ENCODE results near the gene CALHM2. TPM values are rescaled to one million over a fixed set of nuclear protein-coding genes. Genes with fewer than 3 reads are reported as not detected.

CALHM2 gene, protein sequence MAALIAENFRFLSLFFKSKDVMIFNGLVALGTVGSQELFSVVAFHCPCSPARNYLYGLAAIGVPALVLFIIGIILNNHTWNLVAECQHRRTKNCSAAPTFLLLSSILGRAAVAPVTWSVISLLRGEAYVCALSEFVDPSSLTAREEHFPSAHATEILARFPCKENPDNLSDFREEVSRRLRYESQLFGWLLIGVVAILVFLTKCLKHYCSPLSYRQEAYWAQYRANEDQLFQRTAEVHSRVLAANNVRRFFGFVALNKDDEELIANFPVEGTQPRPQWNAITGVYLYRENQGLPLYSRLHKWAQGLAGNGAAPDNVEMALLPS
- total RNA-seq (2022; extraction: Qiagen RNA extraction; ENCODE audit: low read depth): 4.2 to 6.0 TPM (median 5.7 TPM) in 5 replicates

DNA sequence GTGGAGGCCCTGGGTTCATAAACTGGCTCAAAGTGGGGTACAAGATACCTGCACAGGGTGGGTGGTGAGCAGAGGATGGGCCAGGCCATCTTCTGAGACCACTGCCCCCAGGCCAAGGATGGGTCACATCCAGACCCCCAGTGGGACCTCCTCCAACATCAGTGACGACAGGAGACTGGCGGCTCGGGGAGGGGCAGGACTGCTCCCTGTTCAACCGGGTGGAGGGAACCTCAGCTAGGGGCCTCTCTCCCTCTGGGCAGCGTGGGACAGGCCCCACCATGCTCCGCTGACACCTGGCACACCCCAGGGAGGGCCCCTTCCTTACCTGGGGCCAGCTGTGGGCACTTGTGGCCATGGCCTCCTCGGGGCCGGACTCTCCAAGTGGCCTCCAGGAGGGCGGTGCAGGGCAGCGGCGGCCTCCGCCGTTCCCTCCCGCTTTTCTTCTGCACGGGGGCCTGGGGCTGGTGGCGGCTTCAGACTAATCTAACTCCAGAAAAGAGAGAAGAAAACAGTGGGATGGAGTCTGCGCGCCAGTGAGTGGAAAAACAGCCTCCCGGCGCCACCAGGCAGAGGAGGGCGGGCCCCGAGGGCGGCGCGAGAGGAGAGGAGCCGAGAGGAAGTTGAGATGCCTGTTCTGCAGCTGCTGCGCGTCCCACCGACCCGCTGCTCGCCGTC is at the start of gene CALHM2:
CALHM2 (minus strand) TSS at position 540 of the 675 bp plus-strand sequence. CDS start 2,429 bp downstream, outside the sequence.

DNA sequence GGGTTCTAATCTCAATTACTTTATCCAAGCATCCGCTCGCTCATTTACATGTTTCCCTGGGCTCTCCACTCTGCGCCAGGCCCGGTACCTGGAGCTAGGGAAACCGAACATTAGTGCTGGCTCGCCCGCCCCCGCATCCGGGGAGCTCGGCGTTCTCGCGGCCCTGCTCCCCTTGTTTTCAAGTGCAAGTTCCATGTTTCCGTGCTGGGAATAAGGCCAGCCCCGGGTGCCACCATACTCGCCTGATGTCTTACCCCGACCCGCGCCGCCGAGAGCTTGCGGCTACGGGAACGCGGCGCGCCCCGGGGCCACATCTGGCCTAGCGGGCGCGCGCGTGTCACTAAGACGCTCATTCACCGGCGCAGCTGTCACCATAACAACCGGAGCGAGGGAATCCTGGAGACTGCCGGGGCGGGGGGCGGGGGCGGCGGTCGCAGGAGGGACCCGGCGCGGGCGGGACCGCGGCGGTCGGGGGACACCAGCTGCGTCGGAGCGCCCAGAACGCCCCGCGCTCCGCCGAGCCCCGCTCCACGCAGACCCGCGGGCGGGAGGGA is 41.3 kb upstream of the CALHM2 start, which contains the start of gene NEURL1:
NEURL1 (plus strand) TSS at position 344 of the 554 bp plus-strand sequence. CDS start 683 bp downstream, outside the sequence.

DNA sequence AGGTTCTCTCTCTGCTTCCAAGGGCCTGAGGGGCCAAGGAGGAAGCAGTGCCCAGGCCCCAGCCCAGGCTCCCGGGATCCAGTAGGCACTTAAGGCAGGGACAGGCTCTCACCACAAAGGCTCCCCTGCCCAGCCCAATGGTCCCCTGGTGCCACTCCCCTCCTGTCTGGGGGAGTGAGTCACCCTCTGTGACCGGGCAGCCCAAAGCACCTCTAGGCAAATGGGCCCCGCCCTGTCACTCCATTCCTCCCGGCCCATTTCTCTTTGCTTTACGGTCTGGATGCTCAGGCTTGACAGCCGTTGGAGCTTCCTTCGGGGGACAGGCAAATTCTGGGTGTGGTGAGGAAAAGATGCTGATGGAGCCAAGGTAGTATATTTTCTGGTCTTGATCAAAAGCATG is 27.0 kb upstream of the CALHM2 start, which contains the start of gene CALHM3:
CALHM3 (minus strand) TSS at position 106 of the 400 bp plus-strand sequence. CDS start 208 bp downstream, outside the sequence.

DNA sequence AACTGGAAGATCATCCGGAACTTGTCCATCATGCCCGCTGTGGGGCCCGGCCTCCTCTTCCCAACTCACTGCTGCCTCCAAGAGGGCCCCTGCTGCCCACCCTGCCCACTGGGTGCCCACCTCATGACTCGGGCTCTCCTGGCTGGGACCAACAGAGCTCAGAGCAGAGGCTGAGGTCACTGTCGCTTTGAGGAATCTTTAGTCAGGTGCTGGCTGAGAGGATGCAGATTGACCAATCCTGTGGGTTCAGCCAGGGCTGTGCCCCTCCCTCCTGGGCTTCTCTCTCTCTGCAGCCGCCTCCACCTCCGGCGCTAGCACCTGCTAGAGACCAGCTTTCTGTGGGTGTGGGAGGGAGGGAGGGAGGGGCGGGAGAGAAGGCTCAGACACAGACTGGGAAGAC is 6.5 kb upstream of the CALHM2 start, which contains the start of gene CALHM1:
CALHM1 (minus strand) TSS at position 181 of the 400 bp plus-strand sequence; CDS start at position 32, 149 bp downstream.

Other genes starting within 250 kb of the CALHM2 start
- 0.07 to 0.09 TPM in 2 of 5 replicates, not detected in the others for gene RPEL1, start 206.5 kb downstream of the CALHM2 start, total RNA-seq (2022; extraction: Qiagen RNA extraction; ENCODE audit: low read depth)
- gene INA, start 175.2 kb downstream of the CALHM2 start, total RNA-seq (2022; extraction: Qiagen RNA extraction; ENCODE audit: low read depth): 20.9 to 29.2 TPM (median 23.3 TPM) in 5 replicates
- 9.0 to 12.7 TPM (median 12.3 TPM) in 5 replicates for gene PCGF6, start 101.2 kb downstream of the CALHM2 start, total RNA-seq (2022; extraction: Qiagen RNA extraction; ENCODE audit: low read depth)
- gene TAF5, start 84.4 kb downstream of the CALHM2 start, total RNA-seq (2022; extraction: Qiagen RNA extraction; ENCODE audit: low read depth): 2.4 to 3.6 TPM (median 3.2 TPM) in 5 replicates
- gene ATP5MK, start 55.9 kb downstream of the CALHM2 start, total RNA-seq (2022; extraction: Qiagen RNA extraction; ENCODE audit: low read depth): 505 to 614 TPM (median 526 TPM) in 5 replicates
- gene PDCD11, start 55.7 kb downstream of the CALHM2 start, total RNA-seq (2022; extraction: Qiagen RNA extraction; ENCODE audit: low read depth): 34.0 to 41.2 TPM (median 40.6 TPM) in 5 replicates
- gene CALHM1, start 6.5 kb upstream of the CALHM2 start, total RNA-seq (2022; extraction: Qiagen RNA extraction; ENCODE audit: low read depth): not detected in 5 replicates
- gene CALHM3, start 26.9 kb upstream of the CALHM2 start, total RNA-seq (2022; extraction: Qiagen RNA extraction; ENCODE audit: low read depth): 0.10 to 0.35 TPM (median 0.22 TPM) in 4 of 5 replicates, not detected in the other
- 0.19 to 0.69 TPM (median 0.38 TPM) in 5 replicates for gene NEURL1, start 41.3 kb upstream of the CALHM2 start, total RNA-seq (2022; extraction: Qiagen RNA extraction; ENCODE audit: low read depth)